HL-60 (cell line): Measurements from ENCODE around the gene OR6B2.
A peak's percentile ranks its signal among the peaks of the same experiment; 100 is the strongest.

Source experiments
- CTCF ChIP-seq: IDR thresholded peaks from one replicate; pipeline ENCODE4 v1.5.1; 2011; ENCODE audit warnings: low read length, control low read depth, inconsistent platforms; ENCODE audit not compliant: insufficient read depth
- GABPA ChIP-seq: IDR thresholded peaks from 2 replicates; pipeline ENCODE4 v1.6.1; 2012; ENCODE audit warnings: low read depth
- POLR2AphosphoS5 ChIP-seq: IDR thresholded peaks from 2 replicates; pipeline ENCODE4 v1.6.1; 2012; ENCODE audit warnings: low read depth
- REST ChIP-seq: IDR thresholded peaks from 2 replicates; pipeline ENCODE4 v1.6.1; 2012; ENCODE audit warnings: low read depth; ENCODE audit not compliant: insufficient replicate concordance
- SPI1 ChIP-seq: IDR thresholded peaks from 2 replicates; pipeline ENCODE4 v1.6.1; 2012; ENCODE audit warnings: low read depth, mild to moderate bottlenecking, borderline replicate concordance

GRCh38 chr2:240021488-240022104 lies 8.6 kb downstream of the OR6B2 start:
- TF ChIP-seq CTCF: peak; percentile 96
- TF ChIP-seq POLR2AphosphoS5: no peak
- TF ChIP-seq REST: no peak
- TF ChIP-seq SPI1: no peak
- TF ChIP-seq GABPA: no peak
